ENCODE data around the gene CGN. TPM values are rescaled to one million over a fixed set of nuclear protein-coding genes. Genes with fewer than 3 reads are reported as not detected.

Gene CGN
- total RNA-seq, 1 donor from 2014 or later: 2.0 TPM

DNA sequence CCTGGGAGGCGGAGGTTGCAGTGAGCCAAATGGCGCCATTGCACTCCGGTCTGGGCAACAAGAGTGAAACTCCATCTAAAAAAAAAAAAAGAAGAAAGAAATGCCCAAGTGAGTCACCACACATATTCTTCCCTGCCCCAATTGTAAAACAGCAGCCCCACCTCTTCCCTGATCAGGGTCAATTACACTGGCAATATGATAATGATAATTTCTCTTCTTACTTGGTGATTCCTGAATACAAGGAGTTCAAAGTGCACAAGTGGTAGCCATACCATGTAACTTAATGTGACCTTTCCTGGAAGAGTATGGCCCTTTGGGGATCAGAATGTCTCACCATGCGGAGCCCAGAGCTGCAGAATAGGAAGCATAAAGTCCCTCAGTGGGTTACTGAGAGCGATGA is 11.8 kb upstream of the CGN start:
- no peaks in the 10 kb centered on the region for H3K36me3 Mint-ChIP-seq (ENCODE audit: unreplicated experiment)

DNA sequence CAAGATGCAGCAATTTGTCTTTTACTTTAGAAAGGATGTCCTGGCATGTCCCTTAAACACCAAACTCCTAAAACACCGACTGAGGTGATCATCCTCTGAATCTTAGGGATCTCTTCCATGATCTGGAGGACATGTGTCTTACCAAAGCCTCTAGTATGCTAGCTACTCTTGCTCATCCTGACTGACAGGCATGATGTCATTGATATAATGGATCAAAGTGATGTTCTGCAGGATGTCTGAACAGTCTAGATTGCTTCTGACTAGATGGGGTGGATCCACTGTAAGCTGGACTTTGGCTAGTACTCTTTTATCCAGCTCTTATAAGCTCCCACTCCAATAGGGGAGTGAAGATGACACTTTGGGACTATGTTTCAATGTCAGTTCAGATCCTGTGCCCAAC is 11.3 kb upstream of the CGN start:
- no peak for DNase-seq
- H3K27ac Mint-ChIP-seq (ENCODE audit: unreplicated experiment): no peak overlapping the region
- peaks cover 2% of the 10 kb centered on the region for H3K27me3 Mint-ChIP-seq (ENCODE audit: unreplicated experiment)
- H3K4me1 Mint-ChIP-seq (ENCODE audit: low read depth, unreplicated experiment): no peaks in the 10 kb centered on the region
- no peaks in the 10 kb centered on the region for H3K36me3 Mint-ChIP-seq (ENCODE audit: unreplicated experiment)
- TF ChIP-seq, protein P1, sequence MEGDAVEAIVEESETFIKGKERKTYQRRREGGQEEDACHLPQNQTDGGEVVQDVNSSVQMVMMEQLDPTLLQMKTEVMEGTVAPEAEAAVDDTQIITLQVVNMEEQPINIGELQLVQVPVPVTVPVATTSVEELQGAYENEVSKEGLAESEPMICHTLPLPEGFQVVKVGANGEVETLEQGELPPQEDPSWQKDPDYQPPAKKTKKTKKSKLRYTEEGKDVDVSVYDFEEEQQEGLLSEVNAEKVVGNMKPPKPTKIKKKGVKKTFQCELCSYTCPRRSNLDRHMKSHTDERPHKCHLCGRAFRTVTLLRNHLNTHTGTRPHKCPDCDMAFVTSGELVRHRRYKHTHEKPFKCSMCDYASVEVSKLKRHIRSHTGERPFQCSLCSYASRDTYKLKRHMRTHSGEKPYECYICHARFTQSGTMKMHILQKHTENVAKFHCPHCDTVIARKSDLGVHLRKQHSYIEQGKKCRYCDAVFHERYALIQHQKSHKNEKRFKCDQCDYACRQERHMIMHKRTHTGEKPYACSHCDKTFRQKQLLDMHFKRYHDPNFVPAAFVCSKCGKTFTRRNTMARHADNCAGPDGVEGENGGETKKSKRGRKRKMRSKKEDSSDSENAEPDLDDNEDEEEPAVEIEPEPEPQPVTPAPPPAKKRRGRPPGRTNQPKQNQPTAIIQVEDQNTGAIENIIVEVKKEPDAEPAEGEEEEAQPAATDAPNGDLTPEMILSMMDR (IDR thresholded peaks at IDR 0.05; ENCODE audit: partially characterized antibody, unreplicated experiment): no peak
- peaks cover 2% of the 10 kb centered on the region for H3K9me3 Mint-ChIP-seq (ENCODE audit: unreplicated experiment)
- no peak overlapping the region for H3K4me3 Mint-ChIP-seq (ENCODE audit: unreplicated experiment)

More for the DNA sequence above, 11.8 kb upstream of the CGN start:
- TF ChIP-seq, protein P1 (IDR thresholded peaks at IDR 0.05; ENCODE audit: partially characterized antibody, unreplicated experiment): no peak
- H3K9me3 Mint-ChIP-seq (ENCODE audit: unreplicated experiment): peaks cover 2% of the 10 kb centered on the region
- no peak overlapping the region for H3K4me3 Mint-ChIP-seq (ENCODE audit: unreplicated experiment)
- H3K4me1 Mint-ChIP-seq (ENCODE audit: low read depth, unreplicated experiment): no peaks in the 10 kb centered on the region
- H3K27ac Mint-ChIP-seq (ENCODE audit: unreplicated experiment): no peak overlapping the region
- H3K27me3 Mint-ChIP-seq (ENCODE audit: unreplicated experiment): peaks cover 2% of the 10 kb centered on the region
- DNase-seq: no peak

DNA sequence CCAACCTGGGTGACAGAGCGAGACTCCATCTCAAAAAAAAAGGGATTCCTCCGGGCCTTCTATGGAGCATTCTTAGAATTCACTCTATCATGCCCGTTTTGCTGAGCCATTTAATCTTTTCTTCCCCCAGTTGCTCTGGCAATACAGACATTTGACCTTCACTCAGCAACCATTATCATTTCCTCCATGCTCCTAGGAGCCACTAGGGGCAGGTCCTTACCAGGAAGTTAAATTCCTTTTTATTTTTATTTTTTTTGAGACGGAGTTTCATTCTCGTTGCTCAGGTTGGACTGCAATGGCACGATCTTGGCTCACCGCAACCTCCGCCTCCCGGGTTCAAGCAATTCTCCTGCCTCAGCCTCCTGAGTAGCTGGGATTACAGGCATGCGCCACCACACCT is 9.7 kb upstream of the CGN start:
- Mint-ChIP-seq H3K4me1 (ENCODE audit: low read depth, unreplicated experiment) (no peaks in the 10 kb centered on the region), H3K27ac (ENCODE audit: unreplicated experiment) (no peak overlapping the region), H3K36me3 (ENCODE audit: unreplicated experiment) (no peaks in the 10 kb centered on the region), H3K27me3 (ENCODE audit: unreplicated experiment) (peaks cover 2% of the 10 kb centered on the region), H3K4me3 (ENCODE audit: unreplicated experiment) (no peak overlapping the region), H3K9me3 (ENCODE audit: unreplicated experiment) (peaks cover 7% of the 10 kb centered on the region)
- TF ChIP-seq, protein P1 (IDR thresholded peaks at IDR 0.05; ENCODE audit: partially characterized antibody, unreplicated experiment): peak; percentile 15
- DNase-seq: no peak

DNA sequence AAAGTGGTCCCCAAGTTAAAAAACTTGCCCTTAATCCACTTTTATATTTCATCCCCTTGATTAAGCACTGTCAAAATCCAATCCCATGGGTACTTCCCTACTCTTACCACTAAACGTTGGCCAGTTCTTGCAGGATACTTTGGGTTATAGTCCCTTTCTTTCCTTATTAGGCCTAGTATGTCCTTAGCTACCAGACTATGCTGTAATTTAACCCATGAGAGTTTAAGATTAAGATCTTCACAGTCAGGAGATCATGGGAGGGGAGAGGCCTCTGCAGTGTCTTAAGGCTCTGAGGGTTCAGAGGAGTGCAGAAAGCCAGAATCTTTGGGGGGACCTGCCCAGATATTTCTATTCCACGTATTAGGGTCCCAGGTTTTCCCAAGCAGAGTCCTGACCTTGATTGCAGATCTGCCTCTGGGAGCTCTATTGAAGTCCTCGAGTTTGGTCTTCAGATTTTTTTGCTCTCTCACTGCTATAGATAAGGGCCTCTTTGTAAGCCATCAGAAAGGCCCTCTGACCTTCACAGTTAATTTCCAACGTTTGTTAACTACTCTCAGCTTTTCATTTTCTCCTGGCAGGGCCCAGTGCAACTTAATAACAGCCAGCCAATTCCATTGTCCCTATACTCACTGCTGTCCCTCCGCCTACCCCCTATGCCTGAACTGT is 9.0 kb upstream of the CGN start:
- H3K36me3 Mint-ChIP-seq (ENCODE audit: unreplicated experiment): no peaks in the 10 kb centered on the region
- H3K4me3 Mint-ChIP-seq (ENCODE audit: unreplicated experiment): no peak overlapping the region
- H3K27me3 Mint-ChIP-seq (ENCODE audit: unreplicated experiment): peaks cover 2% of the 10 kb centered on the region
- TF ChIP-seq, protein P1 (IDR thresholded peaks at IDR 0.05; ENCODE audit: partially characterized antibody, unreplicated experiment): no peak
- H3K27ac Mint-ChIP-seq (ENCODE audit: unreplicated experiment): no peak overlapping the region
- no peak for DNase-seq
- peaks cover 7% of the 10 kb centered on the region for H3K9me3 Mint-ChIP-seq (ENCODE audit: unreplicated experiment)
- no peaks in the 10 kb centered on the region for H3K4me1 Mint-ChIP-seq (ENCODE audit: low read depth, unreplicated experiment)

DNA sequence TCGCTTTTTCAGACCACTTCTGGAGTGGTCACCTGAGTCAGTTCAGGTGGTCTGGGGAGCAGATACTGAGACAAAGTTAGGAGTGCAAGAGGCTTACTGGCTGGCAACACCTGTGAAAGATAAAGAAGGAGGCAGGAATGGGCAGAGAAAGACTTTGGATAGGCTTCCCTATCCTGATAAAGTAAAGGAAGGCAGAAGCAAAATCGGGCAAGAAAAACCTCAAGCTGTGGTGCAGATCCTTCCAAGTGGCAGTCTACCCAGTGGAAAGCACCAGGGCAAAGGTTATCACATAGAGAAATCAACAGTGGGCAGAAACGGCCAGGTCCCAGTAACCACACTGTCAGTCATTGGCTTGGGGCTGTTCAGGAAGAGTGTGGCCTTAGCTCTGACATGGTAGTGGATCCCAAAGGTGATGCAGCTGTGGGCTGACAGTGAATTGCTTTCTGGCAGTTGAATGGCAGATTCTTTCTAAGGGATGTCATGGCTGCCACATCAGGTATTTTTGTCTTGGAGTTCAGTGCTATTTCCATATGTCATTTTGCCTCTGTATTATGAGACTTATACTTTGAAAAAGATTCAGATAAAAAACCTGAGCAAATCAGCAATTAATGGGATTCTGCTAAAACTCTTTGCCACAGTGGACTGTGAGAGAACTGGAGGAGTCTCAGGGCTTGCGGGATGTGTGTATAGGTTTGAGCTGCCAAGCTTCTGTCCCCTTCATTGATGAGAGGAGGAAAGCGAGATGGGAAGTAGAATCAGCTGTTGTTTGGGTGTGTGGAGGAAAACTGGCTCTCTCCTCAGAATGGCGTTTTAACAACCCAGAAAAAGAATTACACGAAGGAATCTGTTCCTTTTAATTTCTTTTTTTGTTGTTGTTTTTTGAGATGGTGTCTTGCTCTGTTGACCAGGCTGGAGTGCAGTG is 8.1 kb upstream of the CGN start:
- Mint-ChIP-seq H3K4me3 (ENCODE audit: unreplicated experiment) (peak overlapping the region; percentile 4), H3K9me3 (ENCODE audit: unreplicated experiment) (peaks cover 7% of the 10 kb centered on the region), H3K36me3 (ENCODE audit: unreplicated experiment) (no peaks in the 10 kb centered on the region), H3K27me3 (ENCODE audit: unreplicated experiment) (peaks cover 2% of the 10 kb centered on the region), H3K27ac (ENCODE audit: unreplicated experiment) (no peak overlapping the region), H3K4me1 (ENCODE audit: low read depth, unreplicated experiment) (no peaks in the 10 kb centered on the region)
- TF ChIP-seq, protein P1 (IDR thresholded peaks at IDR 0.05; ENCODE audit: partially characterized antibody, unreplicated experiment): no peak
- DNase-seq: no peak
